CD14-positive monocyte (primary cell): ENCODE measurements around the gene BICDL1. TPM values are rescaled to one million over a fixed set of nuclear protein-coding genes. Genes with fewer than 3 reads are reported as not detected.

Experiments used
- DNase-seq, 3 donors: peaks; one replicate each; pipeline ENCODE4 v3.0.0-alpha.2; 2011 to 2022
- H2AFZ ChIP-seq: 2 replicates; pipeline ENCODE4 v1.6.0; 2012; ENCODE audit warnings: mild to moderate bottlenecking, low read depth, low read length, inconsistent platforms; ENCODE audit not compliant: insufficient read depth, poor library complexity, severe bottlenecking
- H3K27ac ChIP-seq, 2 donors: 1 replicate in 1 of 2; 2 replicates in 1 of 2; pipeline ENCODE4 v1.5.1; 2012 to 2013; ENCODE audit warnings: low read length in 2 of 2, control low read depth in 1 of 2, inconsistent platforms in 1 of 2, low read depth in 1 of 2, mild to moderate bottlenecking in 1 of 2
- H3K27me3 ChIP-seq, 2 donors: one replicate each; pipeline versions ENCODE4 v1.6.0 to v1.6.1; 2011 to 2013; ENCODE audit warnings: low read length in 2 of 2; ENCODE audit not compliant: control insufficient read depth in 2 of 2, insufficient read depth in 2 of 2
- H3K36me3 ChIP-seq, 2 donors: replicated peaks in 1 of 2; 1 replicate in 1 of 2; 2 replicates in 1 of 2; pipeline versions ENCODE4 v1.5.1 to v1.6.1; 2012 to 2013; ENCODE audit warnings: low read length in 2 of 2, control low read depth in 1 of 2, inconsistent platforms in 1 of 2, mild to moderate bottlenecking in 1 of 2; ENCODE audit not compliant: insufficient read depth in 2 of 2, control insufficient read depth in 1 of 2
- H3K4me1 ChIP-seq, 2 donors: 1 replicate in 1 of 2; 2 replicates in 1 of 2; pipeline versions ENCODE4 v1.5.1 to v1.6.1; 2012 to 2013; ENCODE audit warnings: low read length in 2 of 2, control low read depth in 1 of 2, inconsistent platforms in 1 of 2, mild to moderate bottlenecking in 1 of 2, moderate library complexity in 1 of 2; ENCODE audit not compliant: insufficient read depth in 2 of 2, control insufficient read depth in 1 of 2
- H3K4me2 ChIP-seq: replicated peaks from 2 replicates; pipeline ENCODE3; 2012; ENCODE audit warnings: low read length, moderate library complexity, mild to moderate bottlenecking; ENCODE audit not compliant: poor library complexity, severe bottlenecking; ENCODE audit errors: extremely low read depth
- H3K4me3 ChIP-seq, 3 experiments: fragments of 200-600 bp in 1 of 3; sonication (generic) in 1 of 3; replicated peaks in 1 of 3; 1 replicate in 2 of 3; 2 replicates in 1 of 3; pipeline ENCODE4 v1.5.1; 2011 to 2013; ENCODE audit warnings: low read length in 3 of 3, mild to moderate bottlenecking in 3 of 3, control low read depth in 2 of 3, low read depth in 2 of 3, inconsistent platforms in 1 of 3, moderate library complexity in 1 of 3
- H3K79me2 ChIP-seq: 2 replicates; pipeline ENCODE4 v1.6.0; 2012; ENCODE audit warnings: mild to moderate bottlenecking, control low read depth, inconsistent platforms, low read length, moderate library complexity; ENCODE audit not compliant: insufficient read depth
- H3K9ac ChIP-seq: 2 replicates; pipeline ENCODE4 v1.6.0; 2017; ENCODE audit warnings: low read length, mild to moderate bottlenecking; ENCODE audit not compliant: insufficient read depth, poor library complexity, severe bottlenecking
- H3K9me3 ChIP-seq, 2 donors: replicated peaks in 1 of 2; 1 replicate in 1 of 2; 2 replicates in 1 of 2; pipeline versions ENCODE4 v1.5.1 to v1.6.1; 2012 to 2013; ENCODE audit warnings: low read length in 2 of 2, control low read depth in 1 of 2; ENCODE audit not compliant: control insufficient read depth in 1 of 2, insufficient read depth in 1 of 2
- H4K20me1 ChIP-seq: 2 replicates; pipeline ENCODE4 v1.6.0; 2012; ENCODE audit warnings: mild to moderate bottlenecking, low read length, control low read depth, moderate library complexity; ENCODE audit not compliant: insufficient read depth
- H3K27ac Mint-ChIP-seq, 7 donors: one replicate each; pipeline ENCODE4 v1.8.0; 2020; ENCODE audit warnings: mild to moderate bottlenecking in 7 of 7, mixed read lengths in 7 of 7, moderate library complexity in 6 of 7, inconsistent platforms in 2 of 7
- H3K27me3 Mint-ChIP-seq, 3 donors: one replicate each; pipeline ENCODE4 v1.8.0; 2021 to 2022; ENCODE audit warnings: low read depth in 3 of 3, mild to moderate bottlenecking in 3 of 3, mixed read lengths in 3 of 3, moderate library complexity in 3 of 3, inconsistent platforms in 1 of 3
- H3K36me3 Mint-ChIP-seq, 2 donors: one replicate each; pipeline ENCODE4 v1.8.0; 2020; ENCODE audit warnings: mixed read lengths in 2 of 2, inconsistent platforms in 1 of 2, mild to moderate bottlenecking in 1 of 2
- H3K4me1 Mint-ChIP-seq: one replicate; pipeline ENCODE4 v1.8.0; 2020; ENCODE audit warnings: mild to moderate bottlenecking, mixed read lengths
- H3K4me3 Mint-ChIP-seq, 2 donors: one replicate each; pipeline ENCODE4 v1.8.0; 2020; ENCODE audit warnings: mild to moderate bottlenecking in 2 of 2, mixed read lengths in 2 of 2, moderate library complexity in 1 of 2
- H3K9me3 Mint-ChIP-seq, 7 donors: one replicate each; pipeline ENCODE4 v1.8.0; 2020 to 2022; ENCODE audit warnings: mixed read lengths in 7 of 7, mild to moderate bottlenecking in 6 of 7, moderate library complexity in 6 of 7, inconsistent platforms in 2 of 7
- WGBS: methylation state at CpG from one replicate; pipeline ENCODE4 v1.1.5; 2013; ENCODE audit warnings: missing lambda C conversion rate; ENCODE audit not compliant: insufficient coverage; 5-methylcytosine and 5-hydroxymethylcytosine counted together
- intact Hi-C, 2 donors: fragments of 100-400 bp; cut with micrococcal nuclease; formaldehyde crosslinking; loops; one replicate each; pipeline versions ENCODE4 v1.15.0 to v1.15.1; 2023
- polyA plus RNA-seq, 3 donors: library from polyadenylated mRNA; depleted of rRNA in 1 of 3; unstranded in 2 of 3; stranded (reverse) in 1 of 3; fragments of 300-500 nt in 2 of 3; fragments of >200 nt in 1 of 3; fragmentation: Illumina TruSeq in 2 of 3; gene quantifications; 1 replicate in 2 of 3; 2 replicates in 1 of 3; pipeline ENCODE4 v1.2.3, GENCODE V29; 2012 to 2021
- TF ChIP-seq, protein P1 (sequence below): fragments of 200-600 bp; IDR thresholded peaks from one replicate; pipeline ENCODE4 v1.8.0; 2022; ENCODE audit warnings: antibody characterized with exemption, mild to moderate bottlenecking

Gene BICDL1
- polyA plus RNA-seq, 3 donors, result 0.13 TPM; not detected in 2

DNA sequence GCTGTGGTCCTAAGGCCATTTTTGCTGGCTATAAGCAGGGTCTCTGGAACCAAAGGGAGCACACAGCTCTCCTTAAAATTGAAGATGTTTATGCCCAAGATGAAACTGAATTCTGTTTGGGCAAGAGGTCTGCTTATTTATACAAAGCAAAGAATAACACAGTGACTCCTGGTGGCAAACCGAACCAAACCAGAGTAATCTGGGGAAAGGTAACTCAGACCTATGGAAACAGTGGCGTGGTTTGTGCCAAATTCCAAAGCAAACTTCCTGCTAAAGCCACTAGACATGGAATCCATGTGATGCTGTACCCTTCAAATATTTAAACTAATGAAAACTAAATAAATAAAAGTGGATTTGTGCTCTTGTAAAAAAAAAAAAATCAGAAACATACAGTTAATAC is 29.6 kb upstream of the BICDL1 start:
- 60% methylated on average over 1 of the region's 2 CpGs for WGBS
- intact Hi-C loops, result no loop called here
- H3K36me3 ChIP-seq, result no peaks in the 10 kb centered on the region
- Mint-ChIP-seq H3K4me3 (no peak overlapping the region), H3K36me3 (no peaks in the 10 kb centered on the region), H3K27me3 (peaks cover 0 to 7% (median 4%) of the 10 kb centered on the region in 3 donors), H3K4me1 (no peaks in the 10 kb centered on the region), H3K27ac (no peak overlapping the region), H3K9me3 (peaks cover 15 to 39% (median 36%) of the 10 kb centered on the region in 7 donors)
- H2AFZ ChIP-seq, result no peak overlapping the region
- no peak overlapping the region for H3K27ac ChIP-seq
- no peak overlapping the region for H3K4me3 ChIP-seq
- H4K20me1 ChIP-seq, result no peaks in the 10 kb centered on the region
- DNase-seq, result no peak
- H3K9me3 ChIP-seq, result peaks cover 23 to 26% of the 10 kb centered on the region in 2 donors
- no peak overlapping the region for H3K4me2 ChIP-seq
- no peaks in the 10 kb centered on the region for H3K27me3 ChIP-seq
- H3K9ac ChIP-seq, result no peak overlapping the region
- H3K4me1 ChIP-seq, result no peaks in the 10 kb centered on the region
- no peaks in the 10 kb centered on the region for H3K79me2 ChIP-seq
- TF ChIP-seq, protein P1, sequence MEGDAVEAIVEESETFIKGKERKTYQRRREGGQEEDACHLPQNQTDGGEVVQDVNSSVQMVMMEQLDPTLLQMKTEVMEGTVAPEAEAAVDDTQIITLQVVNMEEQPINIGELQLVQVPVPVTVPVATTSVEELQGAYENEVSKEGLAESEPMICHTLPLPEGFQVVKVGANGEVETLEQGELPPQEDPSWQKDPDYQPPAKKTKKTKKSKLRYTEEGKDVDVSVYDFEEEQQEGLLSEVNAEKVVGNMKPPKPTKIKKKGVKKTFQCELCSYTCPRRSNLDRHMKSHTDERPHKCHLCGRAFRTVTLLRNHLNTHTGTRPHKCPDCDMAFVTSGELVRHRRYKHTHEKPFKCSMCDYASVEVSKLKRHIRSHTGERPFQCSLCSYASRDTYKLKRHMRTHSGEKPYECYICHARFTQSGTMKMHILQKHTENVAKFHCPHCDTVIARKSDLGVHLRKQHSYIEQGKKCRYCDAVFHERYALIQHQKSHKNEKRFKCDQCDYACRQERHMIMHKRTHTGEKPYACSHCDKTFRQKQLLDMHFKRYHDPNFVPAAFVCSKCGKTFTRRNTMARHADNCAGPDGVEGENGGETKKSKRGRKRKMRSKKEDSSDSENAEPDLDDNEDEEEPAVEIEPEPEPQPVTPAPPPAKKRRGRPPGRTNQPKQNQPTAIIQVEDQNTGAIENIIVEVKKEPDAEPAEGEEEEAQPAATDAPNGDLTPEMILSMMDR, result no peak

DNA sequence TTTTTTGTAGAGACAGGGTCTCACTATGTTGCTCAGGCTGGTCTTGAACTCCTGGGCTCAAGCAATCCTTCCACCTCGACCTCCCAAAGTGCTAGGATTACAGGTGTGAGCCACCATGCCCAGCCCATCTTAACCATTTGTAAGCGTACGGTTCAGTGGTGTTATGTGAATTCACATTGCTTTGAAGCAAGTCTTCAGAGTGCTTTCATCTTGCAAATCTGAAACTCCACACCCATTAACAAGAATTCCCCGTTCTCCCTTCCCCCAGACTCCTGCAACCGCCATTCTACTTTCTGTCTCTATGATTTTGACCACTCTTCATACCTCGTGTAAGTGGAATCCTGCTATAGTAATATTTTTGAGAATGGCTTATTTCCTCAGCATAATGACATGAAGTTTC is 24.9 kb upstream of the BICDL1 start:
- Histone ChIP-seq H3K79me2 (no peaks in the 10 kb centered on the region), H4K20me1 (no peaks in the 10 kb centered on the region), H3K4me1 (no peaks in the 10 kb centered on the region), H3K4me3 (no peak overlapping the region), H3K27me3 (no peaks in the 10 kb centered on the region), H2AFZ (no peak overlapping the region), H3K9me3 (no peaks in the 10 kb centered on the region), H3K4me2 (no peak overlapping the region), H3K27ac (no peak overlapping the region), H3K36me3 (no peaks in the 10 kb centered on the region), H3K9ac (no peak overlapping the region)
- H3K27me3 Mint-ChIP-seq, result peaks cover 0 to 8% (median 4%) of the 10 kb centered on the region in 3 donors
- WGBS, result no CpG with 5 or more reads among the region's 6 CpGs
- no peak for DNase-seq
- intact Hi-C loops, result no loop called here
- H3K9me3 Mint-ChIP-seq, result peaks cover 0 to 3% (median 0%) of the 10 kb centered on the region in 7 donors
- no peak overlapping the region for H3K27ac Mint-ChIP-seq
- no peaks in the 10 kb centered on the region for H3K36me3 Mint-ChIP-seq
- no peak overlapping the region for H3K4me3 Mint-ChIP-seq
- TF ChIP-seq, protein P1, result no peak
- peaks cover 2% of the 10 kb centered on the region for H3K4me1 Mint-ChIP-seq
